PC-3 (cell line): ENCODE data around the gene CDK2. TPM values are rescaled to one million over a fixed set of nuclear protein-coding genes. Genes with fewer than 3 reads are reported as not detected.

Source experiments
- ATAC-seq: fragments of 200-7000 bp; cut with Tn5 transposase; 2 replicates; pipeline ENCODE4 v1.9.1; 2020; ENCODE audit warnings: mild to moderate bottlenecking, moderate library complexity
- BruUV-seq: library from RNA; stranded (reverse); fragments of 400-500 nt; replicated peaks from 2 replicates; lab custom pipeline; 2021; lab: Mats Ljungman, UMichigan
- CTCF ChIA-PET: fragments of 300-600 bp; sonication (Branson Sonifier 250); formaldehyde crosslinking; loops from one replicate; lab custom pipeline; 2022; ENCODE audit warnings: antibody characterized with exemption; lab: Charles Lee
- POLR2A ChIA-PET: fragments of 300-600 bp; sonication (Branson Sonifier 250); formaldehyde crosslinking; loops from one replicate; lab custom pipeline; 2022; ENCODE audit warnings: antibody characterized with exemption; ENCODE audit not compliant: unreplicated experiment; lab: Charles Lee
- DNase-seq: peaks from one replicate; pipeline ENCODE4 v3.0.0-alpha.2; 2015
- H2AFZ ChIP-seq: fragments of 300-600 bp; sonication (generic); 2 replicates; pipeline ENCODE4 v1.6.0; 2016; ENCODE audit warnings: antibody characterized with exemption, low read length
- H3F3A ChIP-seq: fragments of 300-600 bp; sonication (generic); one replicate; pipeline ENCODE4 v1.6.0; 2017; ENCODE audit warnings: antibody characterized with exemption, low read length, control low read depth, mild to moderate bottlenecking; ENCODE audit not compliant: unreplicated experiment
- H3K27ac ChIP-seq: fragments of 300-600 bp; sonication (generic); 2 replicates; pipeline ENCODE4 v1.5.1; 2016; ENCODE audit warnings: mild to moderate bottlenecking, low read length
- H3K27me3 ChIP-seq: fragments of 300-600 bp; sonication (generic); 2 replicates; pipeline ENCODE4 v1.6.1; 2016; ENCODE audit warnings: low read length, mixed read lengths
- H3K36me3 ChIP-seq: fragments of 300-600 bp; sonication (generic); 2 replicates; pipeline ENCODE4 v1.6.1; 2016; ENCODE audit warnings: low read depth, mixed run types, low read length, mixed read lengths
- H3K4me1 ChIP-seq: fragments of 300-600 bp; sonication (generic); 2 replicates; pipeline ENCODE4 v1.5.1; 2016; ENCODE audit warnings: low read length; ENCODE audit not compliant: insufficient read depth
- H3K4me2 ChIP-seq: fragments of 300-600 bp; sonication (generic); 2 replicates; pipeline ENCODE4 v1.6.0; 2016; ENCODE audit warnings: low read length
- H3K4me3 ChIP-seq: fragments of 300-600 bp; sonication (generic); 2 replicates; pipeline ENCODE4 v1.5.1; 2016; ENCODE audit warnings: mild to moderate bottlenecking, low read length, mixed read lengths
- H3K79me2 ChIP-seq: fragments of 300-600 bp; sonication (generic); 2 replicates; pipeline ENCODE4 v1.6.1; 2017; ENCODE audit warnings: low read length, mixed read lengths
- H3K9ac ChIP-seq: fragments of 300-600 bp; sonication (generic); 2 replicates; pipeline ENCODE4 v1.6.0; 2016; ENCODE audit warnings: mild to moderate bottlenecking, low read length
- H3K9me2 ChIP-seq: fragments of 300-600 bp; sonication (generic); replicated peaks from 2 replicates; pipeline ENCODE4 v1.6.1; 2016; ENCODE audit warnings: mixed run types, low read length, mixed read lengths
- H3K9me3 ChIP-seq: fragments of 300-600 bp; sonication (generic); 2 replicates; pipeline ENCODE4 v1.6.1; 2016; ENCODE audit warnings: low read length, mixed read lengths
- H4K20me1 ChIP-seq: fragments of 300-600 bp; sonication (generic); 2 replicates; pipeline ENCODE4 v1.6.1; 2016; ENCODE audit warnings: low read length, mixed read lengths
- CTCF ChIP-seq: fragments of 300-600 bp; sonication (generic); conservative IDR thresholded peaks from 2 replicates; pipeline ENCODE4 v1.5.1; 2017; ENCODE audit warnings: antibody characterized with exemption, low read depth, mild to moderate bottlenecking, low read length
- EZH2 ChIP-seq: fragments of 300-600 bp; sonication (generic); IDR thresholded peaks from one replicate; pipeline ENCODE4 v1.6.1; 2017; ENCODE audit warnings: antibody characterized with exemption, mild to moderate bottlenecking, low read length; ENCODE audit not compliant: unreplicated experiment
- EZH2phosphoT487 ChIP-seq: fragments of 300-600 bp; sonication (generic); IDR thresholded peaks from 2 replicates; pipeline ENCODE4 v1.6.1; 2018; ENCODE audit warnings: mild to moderate bottlenecking, antibody characterized with exemption, low read length, borderline replicate concordance
- intact Hi-C: fragments of 100-400 bp; cut with micrococcal nuclease; formaldehyde crosslinking; loops from 2 replicates; pipeline ENCODE4 v1.9.0; 2023
- total RNA-seq: library from RNA; depleted of rRNA; stranded (reverse); fragments of >200 nt; gene quantifications from 2 replicates; pipeline ENCODE4 v1.2.3, GENCODE V29; 2014

Gene CDK2
- total RNA-seq, 1 experiment from 2014 or later: 63.0 TPM

DNA sequence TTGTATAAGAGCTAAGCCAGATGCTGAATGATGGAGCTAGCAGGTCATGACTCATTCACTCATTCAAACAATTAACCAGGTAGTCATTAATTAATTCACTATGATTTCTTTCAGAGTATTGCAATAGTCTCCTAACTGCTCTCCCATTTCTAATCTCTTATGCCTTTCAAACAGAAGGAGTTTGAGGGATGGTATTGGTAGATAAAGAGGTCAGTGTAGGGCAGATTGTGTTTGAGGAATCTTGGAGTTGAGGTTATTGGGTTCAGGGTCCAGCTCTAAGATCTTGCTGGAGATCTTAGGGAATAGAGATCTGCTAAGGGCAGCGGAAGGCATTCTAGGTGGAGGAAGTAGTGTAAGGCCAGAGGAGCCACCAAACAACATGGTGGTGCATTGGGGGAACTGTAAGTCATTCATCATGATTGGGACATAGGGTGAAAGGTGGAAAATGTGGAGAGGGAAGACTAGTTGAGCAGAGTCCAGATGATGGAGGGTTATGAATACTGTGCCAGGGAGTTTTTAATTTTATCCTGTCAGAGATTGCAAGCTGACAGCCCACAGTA, 24.0 kb upstream of the CDK2 start:
- 0 out of 2 replicates have a peak, but pooled peaks cover 6% of the 10 kb centered on the region for H3K36me3 ChIP-seq
- no peaks in the 10 kb centered on the region for H3K27me3 ChIP-seq
- no peak overlapping the region for H3K4me2 ChIP-seq
- peaks cover 18% of the 10 kb centered on the region for H3K4me1 ChIP-seq
- BruUV-seq: no TSS peak
- intact Hi-C loops: no loop called here
- no peak overlapping the region for H2AFZ ChIP-seq
- no peaks in the 10 kb centered on the region for H3F3A ChIP-seq
- no peak overlapping the region for H3K9ac ChIP-seq
- H3K4me3 ChIP-seq: no peak overlapping the region
- POLR2A ChIA-PET: no interaction called here
- DNase-seq (no peak), ATAC-seq (no peak)
- no peak overlapping the region for H3K27ac ChIP-seq
- no peaks in the 10 kb centered on the region for H3K9me2 ChIP-seq
- H3K79me2 ChIP-seq: no peaks in the 10 kb centered on the region
- CTCF ChIA-PET: interaction anchor here (0.6 kb wide), 1 partner anchor 27 kb away, joined by 4 read pairs; no protein-coding TSS in a partner anchor
- no peaks in the 10 kb centered on the region for H4K20me1 ChIP-seq
- TF ChIP-seq EZH2 (no peak), CTCF (no peak), EZH2phosphoT487 (no peak)
- no peaks in the 10 kb centered on the region for H3K9me3 ChIP-seq

DNA sequence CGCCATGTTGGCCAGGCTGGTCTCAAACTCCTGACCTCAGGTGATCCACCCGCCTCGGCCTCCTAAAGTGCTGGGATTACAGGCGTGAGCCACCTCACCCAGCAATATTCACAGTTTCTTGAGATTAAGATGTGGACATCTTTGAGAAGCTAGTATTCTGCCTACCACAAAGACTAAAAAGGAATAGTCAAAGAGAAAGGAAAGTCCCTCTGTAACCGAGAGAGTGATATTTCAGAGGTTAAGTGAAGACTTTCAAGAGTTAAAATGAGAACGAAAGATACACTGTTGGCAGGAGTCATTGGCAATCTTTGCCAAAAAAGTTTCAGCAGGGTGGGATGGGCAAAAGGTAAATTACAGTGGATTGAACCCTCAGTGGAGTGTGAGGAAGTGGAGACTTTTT, 20.1 kb upstream of the CDK2 start:
- no peaks in the 10 kb centered on the region for H3K4me1 ChIP-seq
- CTCF ChIA-PET: no interaction called here
- no peak for ATAC-seq
- no peak overlapping the region for H3K4me3 ChIP-seq
- no peak overlapping the region for H3K27ac ChIP-seq
- intact Hi-C loops: no loop called here
- BruUV-seq: no TSS peak
- H3F3A ChIP-seq: no peaks in the 10 kb centered on the region
- no peak for TF ChIP-seq EZH2phosphoT487
- H3K9me3 ChIP-seq: no peaks in the 10 kb centered on the region
- H3K9ac ChIP-seq: no peak overlapping the region
- DNase-seq: no peak
- H4K20me1 ChIP-seq: no peaks in the 10 kb centered on the region
- no peak overlapping the region for H2AFZ ChIP-seq
- H3K4me2 ChIP-seq: no peak overlapping the region
- no peaks in the 10 kb centered on the region for H3K27me3 ChIP-seq
- H3K79me2 ChIP-seq: no peaks in the 10 kb centered on the region
- H3K36me3 ChIP-seq: peaks cover 6% of the 10 kb centered on the region; the same call in 1 of the 2 replicates
- POLR2A ChIA-PET: no interaction called here
- H3K9me2 ChIP-seq: no peaks in the 10 kb centered on the region

DNA sequence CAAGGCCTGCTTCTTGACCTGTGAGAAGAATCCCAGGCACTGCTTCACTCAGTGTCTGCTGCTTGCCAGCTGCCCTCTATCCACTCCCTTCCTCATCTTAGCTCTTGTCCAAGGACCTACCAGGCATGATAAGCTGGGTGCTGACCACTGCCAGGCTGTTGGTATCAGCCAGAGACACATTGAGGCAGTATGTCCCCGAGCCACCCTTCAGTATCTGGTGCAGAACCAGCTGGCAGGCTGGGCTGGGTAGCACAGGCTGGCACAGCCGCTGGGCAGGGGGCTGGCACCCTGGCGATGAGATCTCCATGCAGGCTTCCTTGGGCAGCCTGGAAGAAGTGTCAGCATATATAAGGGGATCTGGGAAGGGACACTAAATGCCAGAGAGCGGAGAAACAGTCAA, 11.3 kb upstream of the CDK2 start:
- POLR2A ChIA-PET: no interaction called here
- intact Hi-C loops: no loop called here
- DNase-seq (no peak), ATAC-seq (no peak; the same call in 1 of the 2 replicates)
- Histone ChIP-seq H3F3A (peaks cover 6% of the 10 kb centered on the region), H3K9ac (no peak overlapping the region), H3K4me1 (peaks cover 27% of the 10 kb centered on the region), H3K27ac (no peak overlapping the region), H3K79me2 (no peaks in the 10 kb centered on the region), H4K20me1 (no peaks in the 10 kb centered on the region), H3K4me3 (no peak overlapping the region), H2AFZ (no peak overlapping the region), H3K9me3 (no peaks in the 10 kb centered on the region), H3K4me2 (no peak overlapping the region), H3K9me2 (no peaks in the 10 kb centered on the region), H3K36me3 (peaks cover 4% of the 10 kb centered on the region; the same call in 1 of the 2 replicates), H3K27me3 (no peaks in the 10 kb centered on the region)
- CTCF ChIA-PET: no interaction called here
- TF ChIP-seq EZH2phosphoT487: no peak
- TF ChIP-seq CTCF: no peak
- TF ChIP-seq EZH2: no peak
- BruUV-seq: no TSS peak
